Measurements from ENCODE around the gene FRMD4B.

Gene FRMD4B

DNA sequence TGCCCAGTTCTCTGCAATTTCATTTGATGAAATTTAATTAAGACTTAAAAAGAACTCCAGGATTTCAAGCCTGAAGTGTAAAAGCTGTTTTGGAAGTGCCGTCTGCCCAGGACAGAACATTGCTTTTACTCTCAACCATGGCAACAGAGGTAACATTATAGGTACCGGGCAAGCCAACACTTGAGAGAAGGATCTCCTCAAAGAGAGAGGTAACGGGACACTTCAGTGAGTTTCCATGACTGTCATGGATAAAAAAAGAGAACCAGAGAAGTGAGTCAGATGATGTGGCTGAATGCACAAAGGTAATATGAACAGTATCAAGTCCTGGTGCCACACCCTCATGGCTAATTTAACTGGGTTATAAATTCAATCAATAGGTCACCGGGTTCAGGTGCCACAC is 133.3 kb downstream of the FRMD4B start:
- Histone ChIP-seq H3K79me2 (ENCODE audit: insufficient read depth, low read length) (no peaks in the 10 kb centered on the region), H3F3A (ENCODE audit: low read depth) (no peaks in the 10 kb centered on the region), H3K4me3 (ENCODE audit: low read length, poor library complexity, severe bottlenecking) (no peak overlapping the region), H3K9ac (ENCODE audit: low read depth, low read length, poor library complexity, severe bottlenecking) (no peak overlapping the region), H4K20me1 (ENCODE audit: insufficient read depth, low read length, poor library complexity, severe bottlenecking) (no peaks in the 10 kb centered on the region), H3K27me3 (ENCODE audit: insufficient read depth, low read length, poor library complexity, severe bottlenecking) (no peaks in the 10 kb centered on the region), H3K9me2 (replicated peaks; ENCODE audit: low read depth, low read length) (no peaks in the 10 kb centered on the region), H3K36me3 (ENCODE audit: insufficient read depth, low read length) (no peaks in the 10 kb centered on the region), H2AFZ (ENCODE audit: low read length) (no peak overlapping the region), H3K4me2 (ENCODE audit: low read depth, low read length, poor library complexity, severe bottlenecking) (no peak overlapping the region), H3K9me3 (ENCODE audit: insufficient read depth, low read depth, low read length) (no peaks in the 10 kb centered on the region), H3K4me1 (ENCODE audit: insufficient read depth, low read length, poor library complexity, severe bottlenecking) (no peaks in the 10 kb centered on the region)
- TF ChIP-seq EZH2phosphoT487 (IDR thresholded peaks at IDR 0.05; ENCODE audit: borderline replicate concordance) = no peak
- TF ChIP-seq, protein P1, sequence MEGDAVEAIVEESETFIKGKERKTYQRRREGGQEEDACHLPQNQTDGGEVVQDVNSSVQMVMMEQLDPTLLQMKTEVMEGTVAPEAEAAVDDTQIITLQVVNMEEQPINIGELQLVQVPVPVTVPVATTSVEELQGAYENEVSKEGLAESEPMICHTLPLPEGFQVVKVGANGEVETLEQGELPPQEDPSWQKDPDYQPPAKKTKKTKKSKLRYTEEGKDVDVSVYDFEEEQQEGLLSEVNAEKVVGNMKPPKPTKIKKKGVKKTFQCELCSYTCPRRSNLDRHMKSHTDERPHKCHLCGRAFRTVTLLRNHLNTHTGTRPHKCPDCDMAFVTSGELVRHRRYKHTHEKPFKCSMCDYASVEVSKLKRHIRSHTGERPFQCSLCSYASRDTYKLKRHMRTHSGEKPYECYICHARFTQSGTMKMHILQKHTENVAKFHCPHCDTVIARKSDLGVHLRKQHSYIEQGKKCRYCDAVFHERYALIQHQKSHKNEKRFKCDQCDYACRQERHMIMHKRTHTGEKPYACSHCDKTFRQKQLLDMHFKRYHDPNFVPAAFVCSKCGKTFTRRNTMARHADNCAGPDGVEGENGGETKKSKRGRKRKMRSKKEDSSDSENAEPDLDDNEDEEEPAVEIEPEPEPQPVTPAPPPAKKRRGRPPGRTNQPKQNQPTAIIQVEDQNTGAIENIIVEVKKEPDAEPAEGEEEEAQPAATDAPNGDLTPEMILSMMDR (conservative IDR thresholded peaks at IDR 0.05; ENCODE audit: low read length) = no peak

DNA sequence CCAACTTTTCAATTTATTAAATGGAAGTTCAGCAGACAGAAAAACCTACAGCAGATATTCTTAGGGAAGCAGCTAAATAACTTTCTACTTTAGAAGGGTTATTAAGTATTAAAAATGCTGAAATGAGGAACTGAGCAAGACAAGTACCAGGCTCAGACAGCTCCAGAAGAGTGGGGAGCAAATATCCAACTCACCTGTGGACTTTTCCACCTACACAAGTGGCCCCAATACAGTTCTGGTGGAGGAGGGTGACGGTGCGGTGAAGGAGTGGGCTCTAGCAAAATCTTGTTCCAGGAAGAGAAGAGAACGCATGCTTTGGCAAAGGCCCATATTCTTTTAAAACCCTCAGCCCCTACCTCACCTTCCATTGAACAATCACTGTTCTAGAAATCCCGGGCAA is 133.7 kb downstream of the FRMD4B start:
- H3K9me3 ChIP-seq (ENCODE audit: insufficient read depth, low read depth, low read length) = no peaks in the 10 kb centered on the region
- no peaks in the 10 kb centered on the region for H3K4me1 ChIP-seq (ENCODE audit: insufficient read depth, low read length, poor library complexity, severe bottlenecking)
- no peaks in the 10 kb centered on the region for H3F3A ChIP-seq (ENCODE audit: low read depth)
- no peak overlapping the region for H2AFZ ChIP-seq (ENCODE audit: low read length)
- no peak overlapping the region for H3K4me3 ChIP-seq (ENCODE audit: low read length, poor library complexity, severe bottlenecking)
- TF ChIP-seq, protein P1 (conservative IDR thresholded peaks at IDR 0.05; ENCODE audit: low read length) = no peak
- TF ChIP-seq EZH2phosphoT487 (IDR thresholded peaks at IDR 0.05; ENCODE audit: borderline replicate concordance) = no peak
- H3K36me3 ChIP-seq (ENCODE audit: insufficient read depth, low read length) = no peaks in the 10 kb centered on the region
- H3K4me2 ChIP-seq (ENCODE audit: low read depth, low read length, poor library complexity, severe bottlenecking) = no peak overlapping the region
- H3K9ac ChIP-seq (ENCODE audit: low read depth, low read length, poor library complexity, severe bottlenecking) = no peak overlapping the region
- no peaks in the 10 kb centered on the region for H3K9me2 ChIP-seq (replicated peaks; ENCODE audit: low read depth, low read length)
- H3K27me3 ChIP-seq (ENCODE audit: insufficient read depth, low read length, poor library complexity, severe bottlenecking) = no peaks in the 10 kb centered on the region
- no peaks in the 10 kb centered on the region for H4K20me1 ChIP-seq (ENCODE audit: insufficient read depth, low read length, poor library complexity, severe bottlenecking)
- H3K79me2 ChIP-seq (ENCODE audit: insufficient read depth, low read length) = no peaks in the 10 kb centered on the region

DNA sequence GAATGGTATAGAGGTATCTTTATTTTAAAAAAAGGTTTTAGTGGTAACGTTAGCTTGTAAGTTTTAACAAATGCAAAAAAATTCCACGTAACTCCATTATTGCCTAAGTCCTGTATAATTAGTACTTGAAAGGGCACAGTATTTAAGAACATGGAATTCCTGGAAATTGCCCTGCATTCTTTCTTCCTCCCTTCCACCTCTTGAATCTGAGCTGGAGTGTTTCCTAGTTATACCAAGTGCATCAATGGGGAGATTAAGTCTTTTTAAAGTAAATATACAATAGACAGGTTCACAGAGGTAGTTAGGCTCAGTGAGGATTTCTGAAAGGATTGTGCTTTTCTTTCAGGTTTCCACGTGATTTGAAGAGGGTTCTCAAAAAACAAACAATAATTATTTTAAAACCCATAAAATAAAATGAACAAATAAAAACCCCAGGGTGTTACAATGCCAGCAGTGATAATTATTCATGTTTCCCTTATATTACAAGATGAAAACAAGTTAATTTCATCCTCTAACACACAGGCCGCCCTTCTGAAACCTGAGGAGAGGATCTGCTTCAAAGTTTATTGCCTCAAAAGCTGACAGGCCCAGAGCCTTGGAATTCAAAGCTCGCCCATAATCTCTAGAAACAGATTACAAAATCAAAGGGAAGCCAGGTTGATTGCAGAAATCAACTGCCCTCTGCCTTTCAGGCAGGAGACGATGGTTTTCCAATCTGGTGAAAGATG is 134.6 kb downstream of the FRMD4B start:
- no peaks in the 10 kb centered on the region for H4K20me1 ChIP-seq (ENCODE audit: insufficient read depth, low read length, poor library complexity, severe bottlenecking)
- no peaks in the 10 kb centered on the region for H3K9me3 ChIP-seq (ENCODE audit: insufficient read depth, low read depth, low read length)
- H3F3A ChIP-seq (ENCODE audit: low read depth) = no peaks in the 10 kb centered on the region
- no peaks in the 10 kb centered on the region for H3K36me3 ChIP-seq (ENCODE audit: insufficient read depth, low read length)
- H3K9me2 ChIP-seq (replicated peaks; ENCODE audit: low read depth, low read length) = no peaks in the 10 kb centered on the region
- no peak overlapping the region for H3K4me2 ChIP-seq (ENCODE audit: low read depth, low read length, poor library complexity, severe bottlenecking)
- no peaks in the 10 kb centered on the region for H3K79me2 ChIP-seq (ENCODE audit: insufficient read depth, low read length)
- no peak overlapping the region for H3K4me3 ChIP-seq (ENCODE audit: low read length, poor library complexity, severe bottlenecking)
- H3K4me1 ChIP-seq (ENCODE audit: insufficient read depth, low read length, poor library complexity, severe bottlenecking) = no peaks in the 10 kb centered on the region
- H3K27me3 ChIP-seq (ENCODE audit: insufficient read depth, low read length, poor library complexity, severe bottlenecking) = no peaks in the 10 kb centered on the region
- no peak overlapping the region for H2AFZ ChIP-seq (ENCODE audit: low read length)
- no peak overlapping the region for H3K9ac ChIP-seq (ENCODE audit: low read depth, low read length, poor library complexity, severe bottlenecking)
- no peak for TF ChIP-seq EZH2phosphoT487 (IDR thresholded peaks at IDR 0.05; ENCODE audit: borderline replicate concordance)
- TF ChIP-seq, protein P1 (conservative IDR thresholded peaks at IDR 0.05; ENCODE audit: low read length) = no peak

Data from Loucy (cell line).